HCT116 (cell line): ENCODE results near the gene IFNL1. TPM values are rescaled to one million over a fixed set of nuclear protein-coding genes. Genes with fewer than 3 reads are reported as not detected.

ENCODE experiments used
- ATAC-seq: fragments of 200-7000 bp; cut with Tn5 transposase; 2 replicates; pipeline ENCODE4 v1.9.1; 2020; ENCODE audit warnings: mild to moderate bottlenecking, moderate library complexity
- BruUV-seq: library from RNA; stranded (reverse); fragments of 400-500 nt; replicated peaks from 2 replicates; lab custom pipeline; 2021; lab: Mats Ljungman, UMichigan
- CTCF ChIA-PET: fragments of 300-600 bp; sonication (Branson Sonifier 250); formaldehyde crosslinking; loops from one replicate; lab custom pipeline; 2021; ENCODE audit warnings: antibody characterized with exemption; lab: Charles Lee
- POLR2A ChIA-PET: fragments of 300-600, 350-600 bp; sonication (Branson Sonifier 250); formaldehyde crosslinking; loops from one replicate; lab custom pipeline; 2021; ENCODE audit warnings: antibody characterized with exemption; lab: Charles Lee
- RAD21 ChIA-PET, 2 experiments: fragments of 300-600 bp; sonication (Branson Sonifier 250); formaldehyde crosslinking; loops; one replicate each; lab custom pipeline; 2023; ENCODE audit warnings: low total read pairs in 2 of 2; ENCODE audit not compliant: uncharacterized antibody in 2 of 2, unreplicated experiment in 2 of 2, low non-redundant PET in 1 of 2; lab: Charles Lee
- DNase-seq: peaks from one replicate; pipeline ENCODE4 v3.0.0-alpha.2; 2010; ENCODE audit warnings: low read depth, low spot score
- H2AFZ ChIP-seq: fragments of 200-600 bp; shearing (Covaris generic), sonication (generic); 2 replicates; pipeline ENCODE4 v1.6.1; 2017; ENCODE audit warnings: low read depth, mixed run types, mixed read lengths, antibody characterized with exemption, low read length; ENCODE audit not compliant: poor library complexity, severe bottlenecking
- H3K27ac ChIP-seq: 2 replicates; pipeline ENCODE4 v1.5.1; 2012; ENCODE audit warnings: low read depth, low read length
- H3K27me3 ChIP-seq: fragments of 200-600 bp; sonication (generic); 2 replicates; pipeline ENCODE4 v1.6.1; 2016; ENCODE audit warnings: mixed run types, low read length, mixed read lengths; ENCODE audit not compliant: insufficient read depth
- H3K36me3 ChIP-seq, 2 experiments: fragments of 200-500 bp in 1 of 2; fragments of 200-600 bp in 1 of 2; sonication (Bioruptor generic) in 1 of 2; sonication (generic) in 1 of 2; 2 replicates each; pipeline versions ENCODE4 v1.5.1 to v1.6.1; 2014 to 2016; ENCODE audit warnings: low read length in 2 of 2, inconsistent platforms in 1 of 2, mixed read lengths in 1 of 2, mixed run types in 1 of 2; ENCODE audit not compliant: insufficient read depth in 2 of 2, control insufficient read depth in 1 of 2
- H3K4me1 ChIP-seq, 2 experiments: fragments of 200-600 bp in 1 of 2; sonication (generic) in 1 of 2; 2 replicates each; pipeline versions ENCODE4 v1.5.1 to v1.6.1; 2012 to 2017; ENCODE audit warnings: low read length in 2 of 2, inconsistent platforms in 1 of 2, mild to moderate bottlenecking in 1 of 2, mixed read lengths in 1 of 2, mixed run types in 1 of 2, moderate library complexity in 1 of 2; ENCODE audit not compliant: insufficient read depth in 2 of 2, control insufficient read depth in 1 of 2
- H3K4me2 ChIP-seq: fragments of 200-600 bp; sonication (generic); 2 replicates; pipeline ENCODE4 v1.6.1; 2017; ENCODE audit warnings: mixed run types, low read length, mixed read lengths
- H3K4me3 ChIP-seq, 2 experiments: fragments of 200-600 bp in 1 of 2; sonication (generic) in 1 of 2; replicated peaks in 1 of 2; 2 replicates each; pipeline ENCODE4 v1.5.1; 2011 to 2016; ENCODE audit warnings: low read length in 2 of 2, control low read depth in 1 of 2, low read depth in 1 of 2, mild to moderate bottlenecking in 1 of 2, mixed read lengths in 1 of 2, mixed run types in 1 of 2
- H3K79me2 ChIP-seq: fragments of 200-600 bp; sonication (generic); 2 replicates; pipeline ENCODE4 v1.6.1; 2017; ENCODE audit warnings: mild to moderate bottlenecking, mixed run types, low read length, moderate library complexity, mixed read lengths; ENCODE audit not compliant: insufficient read depth
- H3K9ac ChIP-seq: fragments of 200-600 bp; sonication (generic); 2 replicates; pipeline ENCODE4 v1.6.1; 2016; ENCODE audit warnings: low read length, mixed read lengths
- H3K9me2 ChIP-seq: fragments of 200-600 bp; sonication (generic), shearing (Covaris generic); 2 replicates; pipeline ENCODE4 v1.6.1; 2017; ENCODE audit warnings: mixed run types, mild to moderate bottlenecking, moderate library complexity; ENCODE audit not compliant: insufficient read depth
- H3K9me3 ChIP-seq, 2 experiments: fragments of 200-500 bp in 1 of 2; fragments of 200-600 bp in 1 of 2; sonication (Bioruptor generic) in 1 of 2; sonication (generic) in 1 of 2; 2 replicates each; pipeline ENCODE4 v1.6.1; 2014 to 2017; ENCODE audit warnings: low read length in 2 of 2, mixed read lengths in 2 of 2, inconsistent platforms in 1 of 2, low read depth in 1 of 2, mild to moderate bottlenecking in 1 of 2, mixed run types in 1 of 2, moderate library complexity in 1 of 2; ENCODE audit not compliant: control insufficient read depth in 1 of 2, insufficient read depth in 1 of 2
- H4K20me1 ChIP-seq: fragments of 200-600 bp; sonication (generic), shearing (Covaris generic); 2 replicates; pipeline ENCODE4 v1.6.1; 2017; ENCODE audit warnings: mixed run types, mild to moderate bottlenecking, moderate library complexity; ENCODE audit not compliant: insufficient read depth
- ATF3 ChIP-seq: IDR thresholded peaks from 2 replicates; pipeline ENCODE4 v1.6.1; 2012
- CTCF ChIP-seq, 3 experiments: fragments of 200-600 bp in 1 of 3; sonication (generic) in 1 of 3; IDR thresholded peaks in 2 of 3; conservative IDR thresholded peaks in 1 of 3; 2 replicates each; pipeline ENCODE4 v1.5.1; 2012 to 2017; ENCODE audit warnings: low read depth in 2 of 3, low read length in 2 of 3, antibody characterized with exemption in 1 of 3, borderline replicate concordance in 1 of 3, control low read depth in 1 of 3, mild to moderate bottlenecking in 1 of 3, mixed read lengths in 1 of 3, mixed run types in 1 of 3, moderate library complexity in 1 of 3; ENCODE audit not compliant: insufficient read depth in 1 of 3
- EZH2 ChIP-seq: fragments of 200-600 bp; sonication (generic); IDR thresholded peaks from 2 replicates; pipeline ENCODE4 v1.6.1; 2017; ENCODE audit warnings: antibody characterized with exemption, mixed run types
- SP1 ChIP-seq: IDR thresholded peaks from 2 replicates; pipeline ENCODE4 v1.6.1; 2012; ENCODE audit warnings: low read depth
- ZFX ChIP-seq: fragments of 450-650 bp; IDR thresholded peaks from 2 replicates; pipeline ENCODE4 v1.6.1; 2017
- intact Hi-C: fragments of 100-400 bp; cut with micrococcal nuclease; formaldehyde crosslinking; loops from 2 replicates; pipeline ENCODE4 v1.10.0; 2022
- total RNA-seq: library from RNA; stranded (reverse); gene quantifications from one replicate; pipeline ENCODE4 v1.2.1, GENCODE V29; 2021; ENCODE audit not compliant: unreplicated experiment

The IFNL1 gene
- total RNA-seq, 1 experiment from 2014 or later: not detected

- no peaks in the 10 kb centered on the region for H3K9me2 ChIP-seq
- no TSS peak for BruUV-seq
- H3K9ac ChIP-seq: no peak overlapping the region
- no peaks in the 10 kb centered on the region for H3K79me2 ChIP-seq
- no peak for DNase-seq
- no peak overlapping the region for H3K4me2 ChIP-seq
- H4K20me1 ChIP-seq: no peaks in the 10 kb centered on the region
- no peak overlapping the region for H3K27ac ChIP-seq
- TF ChIP-seq ZFX (no peak), SP1 (no peak), CTCF (IDR thresholded peaks at IDR 0.05 in 2 of 3, conservative IDR thresholded peaks at IDR 0.05 in 1 of 3; ENCODE audit: borderline replicate concordance in 1 of 3, insufficient read depth in 1 of 3, low read depth in 2 of 3, low read length in 2 of 3) (no peak)
- intact Hi-C loops: no loop called here
- no peak overlapping the region for H3K4me3 ChIP-seq
- no peaks in the 10 kb centered on the region for H3K27me3 ChIP-seq
- H3K4me1 ChIP-seq: peaks cover 2 to 12% of the 10 kb centered on the region in 2 experiments; a peak in 2 of 4 replicates
- ATAC-seq: no peak
- CTCF ChIA-PET: no interaction called here
- POLR2A ChIA-PET: no interaction called here
- RAD21 ChIA-PET: no interaction called here
- no peaks in the 10 kb centered on the region for H3K9me3 ChIP-seq
- no peaks in the 10 kb centered on the region for H3K36me3 ChIP-seq
- no peak overlapping the region for H2AFZ ChIP-seq
Measured at GRCh38 chr19:39296906-39297305, 699 bp downstream of the IFNL1 start.

- no peaks in the 10 kb centered on the region for H3K36me3 ChIP-seq
- H3K79me2 ChIP-seq: no peaks in the 10 kb centered on the region
- H4K20me1 ChIP-seq: no peaks in the 10 kb centered on the region
- no peak overlapping the region for H3K4me2 ChIP-seq
- H3K4me1 ChIP-seq: peaks cover 3 to 5% of the 10 kb centered on the region in 2 experiments
- H3K9me2 ChIP-seq: no peaks in the 10 kb centered on the region
- no peak overlapping the region for H3K9ac ChIP-seq
- H3K27ac ChIP-seq: no peak overlapping the region
- BruUV-seq: no TSS peak
- intact Hi-C loops: no loop called here
- ATAC-seq (no peak; the same call in 1 of the 2 replicates), DNase-seq (no peak)
- H3K9me3 ChIP-seq: no peaks in the 10 kb centered on the region
- RAD21 ChIA-PET: no interaction called here
- no peak overlapping the region for H3K4me3 ChIP-seq
- POLR2A ChIA-PET: no interaction called here
- no peak overlapping the region for H2AFZ ChIP-seq
- CTCF ChIA-PET: no interaction called here
- TF ChIP-seq ATF3 (no peak), EZH2 (no peak)
- no peaks in the 10 kb centered on the region for H3K27me3 ChIP-seq
Measured at GRCh38 chr19:39297931-39298634, 1.9 kb downstream of the IFNL1 start.
